H9 (cell line): ENCODE results near the gene SMNDC1. TPM values are rescaled to one million over a fixed set of nuclear protein-coding genes. Genes with fewer than 3 reads are reported as not detected.

ENCODE experiments used
- DNase-seq: peaks from one replicate; pipeline ENCODE4 v3.0.0-alpha.2; 2017
- H2AFZ ChIP-seq: one replicate; pipeline ENCODE4 v1.6.1; 2013; ENCODE audit warnings: mild to moderate bottlenecking, low read length, control low read depth, moderate library complexity
- H2AK5ac ChIP-seq: 2 replicates; pipeline ENCODE4 v1.6.1; 2013; ENCODE audit warnings: low read length, control low read depth, mixed read lengths; ENCODE audit not compliant: insufficient read length
- H2BK120ac ChIP-seq: one replicate; pipeline ENCODE4 v1.6.1; 2013; ENCODE audit warnings: low read depth, mild to moderate bottlenecking, low read length, control low read depth, inconsistent platforms; ENCODE audit not compliant: poor library complexity, severe bottlenecking
- H2BK12ac ChIP-seq: 2 replicates; pipeline ENCODE4 v1.6.1; 2013; ENCODE audit warnings: low read length, control low read depth, mixed read lengths, low read depth; ENCODE audit not compliant: insufficient read length
- H2BK15ac ChIP-seq: 2 replicates; pipeline ENCODE4 v1.6.1; 2013; ENCODE audit warnings: low read depth, low read length, control low read depth
- H2BK20ac ChIP-seq: one replicate; pipeline ENCODE4 v1.6.1; 2013; ENCODE audit warnings: low read depth, mild to moderate bottlenecking, low read length, control low read depth, inconsistent platforms; ENCODE audit not compliant: poor library complexity, severe bottlenecking
- H2BK5ac ChIP-seq: 2 replicates; pipeline ENCODE4 v1.6.1; 2013; ENCODE audit warnings: low read length, control low read depth, mixed read lengths; ENCODE audit not compliant: insufficient read length
- H3K14ac ChIP-seq: 2 replicates; pipeline ENCODE4 v1.6.1; 2013; ENCODE audit warnings: low read length, control low read depth; ENCODE audit not compliant: insufficient read depth
- H3K18ac ChIP-seq: 2 replicates; pipeline ENCODE4 v1.6.1; 2013; ENCODE audit warnings: low read depth, mild to moderate bottlenecking, mixed read lengths, low read length, control low read depth; ENCODE audit not compliant: insufficient read length
- H3K23ac ChIP-seq: 2 replicates; pipeline ENCODE4 v1.6.1; 2013; ENCODE audit warnings: low read length, control low read depth, mixed read lengths, low read depth; ENCODE audit not compliant: insufficient read length
- H3K23me2 ChIP-seq: 2 replicates; pipeline ENCODE4 v1.6.1; 2013; ENCODE audit warnings: low read depth, mild to moderate bottlenecking, mixed read lengths, low read length, control low read depth; ENCODE audit not compliant: insufficient read length, poor library complexity, severe bottlenecking
- H3K27ac ChIP-seq: 2 replicates; pipeline ENCODE4 v1.5.1; 2013; ENCODE audit warnings: low read length, control low read depth, mixed read lengths, low read depth; ENCODE audit not compliant: insufficient read length
- H3K27me3 ChIP-seq: 2 replicates; pipeline ENCODE4 v1.6.1; 2013; ENCODE audit warnings: low read length, control low read depth, inconsistent platforms; ENCODE audit not compliant: insufficient read depth
- H3K4ac ChIP-seq: 2 replicates; pipeline ENCODE4 v1.6.1; 2013; ENCODE audit warnings: low read depth, mild to moderate bottlenecking, control low read depth, inconsistent platforms, low read length, moderate library complexity
- H3K4me1 ChIP-seq: 2 replicates; pipeline ENCODE4 v1.6.1; 2013; ENCODE audit warnings: low read length, control low read depth, inconsistent platforms; ENCODE audit not compliant: insufficient read depth
- H3K4me2 ChIP-seq: 2 replicates; pipeline ENCODE4 v1.6.1; 2013; ENCODE audit warnings: low read length, control low read depth, mixed read lengths; ENCODE audit not compliant: insufficient read length, insufficient read depth
- H3K56ac ChIP-seq: 2 replicates; pipeline ENCODE4 v1.6.1; 2013; ENCODE audit warnings: low read depth, mild to moderate bottlenecking, mixed read lengths, low read length, control low read depth; ENCODE audit not compliant: insufficient read length
- H3K79me1 ChIP-seq: 2 replicates; pipeline ENCODE4 v1.6.1; 2013; ENCODE audit warnings: low read depth, mild to moderate bottlenecking, moderate library complexity, low read length, control low read depth, inconsistent platforms; ENCODE audit not compliant: insufficient read depth, poor library complexity, severe bottlenecking
- H3K79me2 ChIP-seq: 2 replicates; pipeline ENCODE4 v1.6.1; 2013; ENCODE audit warnings: low read length, control low read depth, inconsistent platforms; ENCODE audit not compliant: insufficient read depth
- H3K9ac ChIP-seq: 2 replicates; pipeline ENCODE4 v1.6.1; 2013; ENCODE audit warnings: low read length, control low read depth, mixed read lengths; ENCODE audit not compliant: insufficient read length; ENCODE audit errors: extremely low read depth
- H3K9me3 ChIP-seq: one replicate; pipeline ENCODE4 v1.6.1; 2013; ENCODE audit warnings: low read depth, low read length, inconsistent platforms; ENCODE audit not compliant: control insufficient read depth
- H3T11ph ChIP-seq: one replicate; pipeline ENCODE4 v1.6.1; 2013; ENCODE audit warnings: mild to moderate bottlenecking, low read length, control low read depth, inconsistent platforms
- H4K20me1 ChIP-seq: one replicate; pipeline ENCODE4 v1.6.1; 2013; ENCODE audit not compliant: control insufficient read depth, insufficient read length, insufficient read depth
- H4K5ac ChIP-seq: 2 replicates; pipeline ENCODE4 v1.6.1; 2013; ENCODE audit warnings: low read depth, mild to moderate bottlenecking, mixed read lengths, low read length, control low read depth; ENCODE audit not compliant: insufficient read length
- H4K8ac ChIP-seq: replicated peaks from 2 replicates; pipeline ENCODE4 v1.6.1; 2013; ENCODE audit warnings: low read length, control low read depth, mixed read lengths, low read depth; ENCODE audit not compliant: insufficient read length
- H4K91ac ChIP-seq: 2 replicates; pipeline ENCODE4 v1.6.1; 2013; ENCODE audit warnings: low read depth, mild to moderate bottlenecking, moderate library complexity, mixed read lengths, low read length, control low read depth; ENCODE audit not compliant: insufficient read length
- H3K27ac Mint-ChIP-seq, 3 experiments: 2 replicates in 2 of 3; 3 replicates in 1 of 3; pipeline ENCODE4 v1.8.0; 2020 to 2021; ENCODE audit warnings: mixed read lengths in 3 of 3, mild to moderate bottlenecking in 1 of 3, moderate library complexity in 1 of 3
- H3K27me3 Mint-ChIP-seq: 2 replicates; pipeline ENCODE4 v1.8.0; 2021; ENCODE audit warnings: low read depth, mild to moderate bottlenecking, moderate library complexity, mixed read lengths
- H3K36me3 Mint-ChIP-seq, 3 experiments: 2 replicates in 2 of 3; 3 replicates in 1 of 3; pipeline ENCODE4 v1.8.0; 2020 to 2021; ENCODE audit warnings: low read depth in 3 of 3, mixed read lengths in 3 of 3; ENCODE audit not compliant: insufficient read depth in 1 of 3
- H3K4me1 Mint-ChIP-seq, 2 experiments: 2 replicates each; pipeline ENCODE4 v1.8.0; 2020; ENCODE audit warnings: mixed read lengths in 2 of 2
- H3K4me3 Mint-ChIP-seq, 2 experiments: 2 replicates in 1 of 2; 3 replicates in 1 of 2; pipeline ENCODE4 v1.8.0; 2020 to 2021; ENCODE audit warnings: mild to moderate bottlenecking in 2 of 2, mixed read lengths in 2 of 2, moderate library complexity in 1 of 2
- H3K9me3 Mint-ChIP-seq, 2 experiments: 2 replicates in 1 of 2; 3 replicates in 1 of 2; pipeline ENCODE4 v1.8.0; 2020; ENCODE audit warnings: mild to moderate bottlenecking in 2 of 2, mixed read lengths in 2 of 2, moderate library complexity in 1 of 2
- CTCF ChIP-seq: fragments of 200-600 bp; sonication (generic); conservative IDR thresholded peaks from 3 replicates; pipeline ENCODE4 v1.8.0; 2021; ENCODE audit warnings: antibody characterized with exemption, mild to moderate bottlenecking
- WGBS: extraction: QIAGEN DNeasy Blood & Tissue Kit; methylation state at CpG from one replicate; pipeline ENCODE4 v1.1.7; 2013; ENCODE audit warnings: missing lambda C conversion rate, low lambda C conversion rate, mixed read lengths; ENCODE audit not compliant: insufficient read length; ENCODE audit errors: extremely low coverage; 5-methylcytosine and 5-hydroxymethylcytosine counted together
- total RNA-seq: library from RNA; stranded (reverse); gene quantifications from 2 replicates; pipeline ENCODE4 v1.2.1, GENCODE V29; 2021

The SMNDC1 gene
- total RNA-seq, 1 experiment from 2014 or later: 55.7 TPM

GRCh38 chr10:110274647-110275046 is 30.1 kb downstream of the SMNDC1 start:
- no peak overlapping the region for H3K9ac ChIP-seq
- no peaks in the 10 kb centered on the region for H3K79me2 ChIP-seq
- DNase-seq: no peak
- no peaks in the 10 kb centered on the region for H3K23me2 ChIP-seq
- H2BK12ac ChIP-seq: no peak overlapping the region
- H3K4me2 ChIP-seq: no peak overlapping the region
- no peak overlapping the region for H3K14ac ChIP-seq
- no peak overlapping the region for H2BK15ac ChIP-seq
- no peak for TF ChIP-seq CTCF
- H4K91ac ChIP-seq: no peak overlapping the region
- H3K36me3 Mint-ChIP-seq: no peaks in the 10 kb centered on the region
- no peaks in the 10 kb centered on the region for H4K20me1 ChIP-seq
- H3K9me3 Mint-ChIP-seq: no peaks in the 10 kb centered on the region
- no peaks in the 10 kb centered on the region for H3K4me1 ChIP-seq
- H3K4me1 Mint-ChIP-seq: peaks cover 12 to 14% of the 10 kb centered on the region in 2 experiments
- H3K27me3 ChIP-seq: no peaks in the 10 kb centered on the region
- H3K18ac ChIP-seq: no peak overlapping the region
- no peak overlapping the region for H2AK5ac ChIP-seq
- H3K23ac ChIP-seq: no peak overlapping the region
- H2BK20ac ChIP-seq: no peak overlapping the region
- no peak overlapping the region for H4K5ac ChIP-seq
- H3K27ac ChIP-seq: no peak overlapping the region
- WGBS: no CpG with 5 or more reads among the region's 6 CpGs
- no peak overlapping the region for H3T11ph ChIP-seq
- no peaks in the 10 kb centered on the region for H3K9me3 ChIP-seq
- no peak overlapping the region for H4K8ac ChIP-seq
- H3K56ac ChIP-seq: no peak overlapping the region
- no peak overlapping the region for H3K4ac ChIP-seq
- no peaks in the 10 kb centered on the region for H3K79me1 ChIP-seq
- no peak overlapping the region for H3K4me3 Mint-ChIP-seq
- H3K27me3 Mint-ChIP-seq: no peaks in the 10 kb centered on the region; the same call in 1 of the 2 replicates
- no peak overlapping the region for H2AFZ ChIP-seq
- H2BK120ac ChIP-seq: no peak overlapping the region
- H3K27ac Mint-ChIP-seq: no peak overlapping the region
- H2BK5ac ChIP-seq: no peak overlapping the region
